ENCODE data around the gene PCDH19.

The PCDH19 gene

GRCh38 chrX:100405424-100405823, 4.6 kb downstream of the PCDH19 start:
- no peak for DNase-seq

GRCh38 chrX:100404851-100405250, 5.2 kb downstream of the PCDH19 start:
- DNase-seq: no peak

- DNase-seq: no peak
Measured at GRCh38 chrX:100395781-100396180, 14.3 kb downstream of the PCDH19 start.

GRCh38 chrX:100381619-100382018, 28.5 kb downstream of the PCDH19 start:
- no peak for DNase-seq

GRCh38 chrX:100379388-100379986, 30.6 kb downstream of the PCDH19 start:
- DNase-seq: no peak

- no peak for DNase-seq
Measured at GRCh38 chrX:100377826-100378225, 32.2 kb downstream of the PCDH19 start.

- DNase-seq: no peak
Measured at GRCh38 chrX:100376576-100376975, 33.5 kb downstream of the PCDH19 start.

GRCh38 chrX:100373673-100374072, 36.4 kb downstream of the PCDH19 start:
- no peak for DNase-seq

- no peak for DNase-seq
Measured at GRCh38 chrX:100368167-100368566, 41.9 kb downstream of the PCDH19 start.

GRCh38 chrX:100363896-100364295, 46.2 kb downstream of the PCDH19 start:
- no peak for DNase-seq

- no peak for DNase-seq
Measured at GRCh38 chrX:100358766-100359165, 51.3 kb downstream of the PCDH19 start.

- no peak for DNase-seq
Measured at GRCh38 chrX:100356351-100356896, 53.6 kb downstream of the PCDH19 start.

- DNase-seq: no peak
Measured at GRCh38 chrX:100355680-100356079, 54.4 kb downstream of the PCDH19 start.

GRCh38 chrX:100353326-100353725, 56.7 kb downstream of the PCDH19 start:
- no peak for DNase-seq

- no peak for DNase-seq
Measured at GRCh38 chrX:100350704-100351489, 59.2 kb downstream of the PCDH19 start.

- DNase-seq: no peak
Measured at GRCh38 chrX:100349391-100349790, 60.7 kb downstream of the PCDH19 start.

GRCh38 chrX:100341142-100341510, 68.9 kb downstream of the PCDH19 start:
- DNase-seq: no peak

- no peak for DNase-seq
Measured at GRCh38 chrX:100340491-100341141, 69.5 kb downstream of the PCDH19 start.

GRCh38 chrX:100328351-100328750, 81.7 kb downstream of the PCDH19 start:
- no peak for DNase-seq

GRCh38 chrX:100319716-100320115, 90.4 kb downstream of the PCDH19 start:
- DNase-seq: no peak

GRCh38 chrX:100316987-100317386, 93.1 kb downstream of the PCDH19 start:
- DNase-seq: no peak

GRCh38 chrX:100315566-100315965, 94.5 kb downstream of the PCDH19 start:
- no peak for DNase-seq

- DNase-seq: no peak
Measured at GRCh38 chrX:100299559-100299958, 110.5 kb downstream of the PCDH19 start.

- DNase-seq: no peak
Measured at GRCh38 chrX:100297728-100298127, 112.3 kb downstream of the PCDH19 start.
